Bronchial epithelial cell (primary cell): ENCODE results near the gene COL5A1. TPM values are rescaled to one million over a fixed set of nuclear protein-coding genes. Genes with fewer than 3 reads are reported as not detected.

ENCODE experiments used
- DNase-seq: peaks from one replicate; pipeline ENCODE4 v3.0.0-alpha.2; 2010; ENCODE audit warnings: low read depth
- FAIRE-seq: peaks from 2 replicates; lab custom pipeline; 2011; peaks lifted over from hg19 to GRCh38; lab: Jason Lieb, UNC
- H3K27me3 ChIP-seq: 2 replicates; pipeline ENCODE4 v1.5.1; 2011; ENCODE audit warnings: low read length; ENCODE audit not compliant: control insufficient read depth, insufficient read depth
- H3K36me3 ChIP-seq: 2 replicates; pipeline ENCODE4 v1.5.1; 2011; ENCODE audit warnings: low read length; ENCODE audit not compliant: control insufficient read depth, insufficient read depth
- H3K4me3 ChIP-seq: 2 replicates; pipeline ENCODE4 v1.5.1; 2011; ENCODE audit warnings: mild to moderate bottlenecking, low read depth, low read length, control low read depth
- CTCF ChIP-seq: IDR thresholded peaks from 2 replicates; pipeline ENCODE4 v1.5.1; 2011; ENCODE audit warnings: mild to moderate bottlenecking, moderate library complexity, low read length, control low read depth, inconsistent platforms; ENCODE audit not compliant: insufficient read depth, severe bottlenecking
- total RNA-seq: library from RNA; depleted of rRNA; stranded (reverse); fragments of >200 nt; gene quantifications from 2 replicates; pipeline ENCODE4 v1.2.1, GENCODE V29; 2014

COL5A1 gene
- total RNA-seq, 1 donor from 2014 or later = 6.3 TPM

- Histone ChIP-seq H3K27me3 (no peaks in the 10 kb centered on the region), H3K4me3 (no peak overlapping the region), H3K36me3 (no peaks in the 10 kb centered on the region)
- no peak for FAIRE-seq
- no peak for DNase-seq
- no peak for TF ChIP-seq CTCF
Measured at GRCh38 chr9:134870746-134871662, 229.4 kb downstream of the COL5A1 start.

GRCh38 chr9:134871697-134872340 lies 230.2 kb downstream of the COL5A1 start:
- Histone ChIP-seq H3K36me3 (no peaks in the 10 kb centered on the region), H3K4me3 (no peak overlapping the region), H3K27me3 (no peaks in the 10 kb centered on the region)
- DNase-seq (no peak), FAIRE-seq (no peak)
- TF ChIP-seq CTCF = no peak

- no peak for TF ChIP-seq CTCF
- H3K27me3 ChIP-seq = no peaks in the 10 kb centered on the region
- H3K36me3 ChIP-seq = no peaks in the 10 kb centered on the region
- DNase-seq = no peak
- no peak for FAIRE-seq
- no peak overlapping the region for H3K4me3 ChIP-seq
Measured at GRCh38 chr9:134872482-134873231, 231.1 kb downstream of the COL5A1 start.

- TF ChIP-seq CTCF = no peak
- Histone ChIP-seq H3K4me3 (no peak overlapping the region), H3K27me3 (no peaks in the 10 kb centered on the region), H3K36me3 (no peaks in the 10 kb centered on the region)
- DNase-seq = no peak
- no peak for FAIRE-seq
Measured at GRCh38 chr9:134875371-134875770, 233.8 kb downstream of the COL5A1 start.

GRCh38 chr9:134877541-134877940 lies 235.9 kb downstream of the COL5A1 start:
- H3K27me3 ChIP-seq = no peaks in the 10 kb centered on the region
- no peak for DNase-seq
- no peak for TF ChIP-seq CTCF
- FAIRE-seq = no peak
- no peak overlapping the region for H3K4me3 ChIP-seq
- no peaks in the 10 kb centered on the region for H3K36me3 ChIP-seq
